Amygdala (tissue), 56 donors: ENCODE measurements around the gene MAD2L1BP.

Experiments used
- DNase-seq, 56 donors: peaks; one replicate each; lab custom pipeline; 2025; lab: John Stamatoyannopoulos, UW

MAD2L1BP gene

GRCh38 chr6:43680308-43681200, 44.9 kb downstream of the MAD2L1BP start:
- DNase-seq: no peak

GRCh38 chr6:43681303-43681702, 45.7 kb downstream of the MAD2L1BP start:
- DNase-seq: no peak

GRCh38 chr6:43682724-43683429, 47.2 kb downstream of the MAD2L1BP start:
- no peak for DNase-seq

- DNase-seq: no peak
Observed at GRCh38 chr6:43683708-43684455, 48.2 kb downstream of the MAD2L1BP start.

- DNase-seq: no peak
Observed at GRCh38 chr6:43687079-43687436, 51.4 kb downstream of the MAD2L1BP start.

- peak in 54 of 56 donors; percentile 21 to 85 (median 68) for DNase-seq
Observed at GRCh38 chr6:43687437-43688347, 52.1 kb downstream of the MAD2L1BP start, which contains the start of gene MRPS18A. MRPS18A (minus strand) TSS chr6:43687791; CDS start chr6:43687779, 12 bp downstream.

- DNase-seq: no peak
Observed at GRCh38 chr6:43689421-43689820, 53.8 kb downstream of the MAD2L1BP start.
